HEK293 (cell line): Measurements from ENCODE around the gene SEPTIN14.

Experiments used
- CTCF ChIP-seq: fragments of 450-650 bp; formaldehyde crosslinking; IDR thresholded peaks from 2 replicates; pipeline ENCODE4 v1.5.1; 2016; ENCODE audit warnings: missing biosample characterization, missing genetic modification characterization
- ZNF146 ChIP-seq: fragments of 450-650 bp; formaldehyde crosslinking; IDR thresholded peaks from 2 replicates; pipeline ENCODE4 v1.5.1; 2016; ENCODE audit warnings: missing biosample characterization, missing genetic modification characterization
- ZNF488 ChIP-seq: fragments of 450-650 bp; formaldehyde crosslinking; IDR thresholded peaks from 2 replicates; pipeline ENCODE4 v1.5.1; 2016; ENCODE audit warnings: missing biosample characterization, missing genetic modification characterization
- ZNF530 ChIP-seq: fragments of 450-650 bp; formaldehyde crosslinking; IDR thresholded peaks from 2 replicates; pipeline ENCODE4 v1.5.1; 2016; ENCODE audit warnings: low read depth, missing biosample characterization, missing genetic modification characterization
- ZNF654 ChIP-seq: fragments of 450-650 bp; formaldehyde crosslinking; IDR thresholded peaks from 2 replicates; pipeline ENCODE4 v1.5.1; 2016; ENCODE audit warnings: low read depth, missing biosample characterization, missing genetic modification characterization
- ZNF791 ChIP-seq: fragments of 450-650 bp; formaldehyde crosslinking; IDR thresholded peaks from 2 replicates; pipeline ENCODE4 v1.5.1; 2016; ENCODE audit warnings: missing biosample characterization, missing genetic modification characterization

- TF ChIP-seq CTCF (tag by site-specific recombination) (no peak), ZNF488 (tag by site-specific recombination) (no peak), ZNF654 (tag by site-specific recombination) (no peak), ZNF791 (no peak), ZNF146 (tag by site-specific recombination) (no peak), ZNF530 (tag by site-specific recombination) (no peak)
Measured at GRCh38 chr7:55884321-55884720, 21.8 kb upstream of the SEPTIN14 start.
